K562 (cell line): ENCODE results near the gene SF3A2. TPM values are rescaled to one million over a fixed set of nuclear protein-coding genes. Genes with fewer than 3 reads are reported as not detected.

ENCODE experiments used
- CEBPG ChIP-seq, 3 experiments: fragments of 200-800 bp in 1 of 3; sonication (Bioruptor generic) in 1 of 3; sonication (generic) in 1 of 3; formaldehyde crosslinking in 1 of 3; IDR thresholded peaks in 2 of 3; conservative IDR thresholded peaks in 1 of 3; 2 replicates each; pipeline versions ENCODE4 v1.6.1 to v1.8.0; 2016 to 2022; ENCODE audit warnings: missing compliant biosample characterization in 2 of 3, missing genetic modification characterization in 2 of 3, mild to moderate bottlenecking in 1 of 3, missing genetic modification reagents in 1 of 3
- MEIS2 ChIP-seq: fragments of 450-650 bp; IDR thresholded peaks from 2 replicates; pipeline ENCODE4 v1.6.1; 2014; ENCODE audit warnings: mild to moderate bottlenecking; ENCODE audit not compliant: partially characterized antibody
- NR2C1 ChIP-seq, 2 experiments: fragments of 450-650 bp; IDR thresholded peaks; 2 replicates each; pipeline ENCODE4 v1.6.1; 2017; ENCODE audit warnings: mild to moderate bottlenecking in 2 of 2, antibody characterized with exemption in 1 of 2, inconsistent platforms in 1 of 2, missing compliant biosample characterization in 1 of 2, missing genetic modification characterization in 1 of 2
- ZFP36 ChIP-seq: fragments of 150-350 bp; IDR thresholded peaks from 2 replicates; pipeline ENCODE4 v1.6.1; 2018; ENCODE audit warnings: low read length, low read depth; ENCODE audit not compliant: partially characterized antibody
- ZNF24 ChIP-seq: fragments of 450-650 bp; IDR thresholded peaks from 2 replicates; pipeline ENCODE4 v1.6.1; 2016
- ZNF263 ChIP-seq: sonication (generic); formaldehyde crosslinking; IDR thresholded peaks from 2 replicates; pipeline ENCODE4 v1.8.0; 2022; ENCODE audit warnings: mild to moderate bottlenecking, missing genetic modification reagents, borderline replicate concordance
- polyA plus RNA-seq, 8 experiments: library from polyadenylated mRNA; depleted of rRNA in 4 of 8; stranded (reverse) in 5 of 8; unstranded in 3 of 8; fragments of >200 nt; fragmentation: Nextera tagmentation in 2 of 8; fragmentation: Illumina TruSeq in 1 of 8; extraction: Ambion mirVana in 2 of 8; extraction: Trizol in 1 of 8; gene quantifications; 2 replicates each; pipeline versions ENCODE4 v1.2.1 to v1.2.3, GENCODE V29; 2011 to 2014; ENCODE audit warnings: inconsistent platforms in 1 of 8, missing spikeins in 1 of 8
- total RNA-seq, 7 experiments: library from RNA; depleted of rRNA in 6 of 7; stranded (reverse); fragments of >200 nt in 6 of 7; fragmentation: Illumina TruSeq in 2 of 7; extraction: Trizol in 2 of 7; gene quantifications; 2 replicates each; pipeline versions ENCODE4 v1.2.1 to v1.2.3, GENCODE V29; 2011 to 2021; ENCODE audit warnings: low replicate concordance in 1 of 7
- TF ChIP-seq, protein P1 (sequence below): fragments of 450-650 bp; IDR thresholded peaks from 2 replicates; pipeline ENCODE4 v1.6.1; 2014; ENCODE audit warnings: low read depth, mild to moderate bottlenecking, moderate library complexity, borderline replicate concordance

Gene SF3A2
- total and polyA plus RNA-seq, 9 of the 15 experiments (the other 6 are each of a cell fraction or from before 2014, with no cell fraction given) = 0.17 to 194 (median 22.8) TPM

DNA sequence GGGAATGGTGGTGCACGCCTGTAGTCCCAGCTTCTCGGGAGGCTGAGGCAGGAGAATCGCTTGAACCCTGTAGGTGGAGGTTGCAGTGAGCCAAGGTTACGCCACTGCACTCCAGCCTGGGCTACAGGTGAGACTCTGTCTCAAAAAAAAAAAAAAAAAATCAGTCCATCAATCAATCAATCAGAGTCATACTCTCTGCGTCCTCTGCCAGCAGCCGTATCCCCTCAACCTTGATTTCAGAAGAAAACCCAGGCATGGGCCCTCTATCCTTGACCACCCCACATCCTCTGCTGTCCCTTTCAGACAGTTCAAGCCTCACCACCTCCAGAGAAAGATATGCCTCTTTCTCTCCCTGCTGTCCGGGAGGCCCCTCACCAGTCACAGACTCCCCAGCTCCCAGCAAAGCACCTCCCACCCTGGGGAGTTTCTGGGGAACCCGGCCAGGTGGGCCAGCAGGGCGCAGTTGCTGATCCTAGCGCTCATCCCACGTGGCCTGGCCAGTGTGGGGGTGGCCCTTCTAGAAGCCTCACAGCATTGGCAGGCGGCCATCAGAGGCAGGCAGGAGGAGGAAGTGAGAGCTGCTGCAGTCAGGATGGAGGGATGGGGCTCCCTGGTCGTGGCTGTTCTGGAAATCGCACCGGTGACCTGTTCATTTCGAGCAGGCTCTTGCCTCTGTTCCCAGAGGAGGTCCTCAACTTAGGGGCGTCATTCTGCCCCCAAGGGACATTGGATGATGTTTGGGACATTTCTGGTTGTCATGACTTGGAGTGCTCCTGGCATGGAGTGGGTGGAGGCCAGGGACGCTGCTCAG is 29.8 kb downstream of the SF3A2 start (continued):
- TF ChIP-seq, protein P1, sequence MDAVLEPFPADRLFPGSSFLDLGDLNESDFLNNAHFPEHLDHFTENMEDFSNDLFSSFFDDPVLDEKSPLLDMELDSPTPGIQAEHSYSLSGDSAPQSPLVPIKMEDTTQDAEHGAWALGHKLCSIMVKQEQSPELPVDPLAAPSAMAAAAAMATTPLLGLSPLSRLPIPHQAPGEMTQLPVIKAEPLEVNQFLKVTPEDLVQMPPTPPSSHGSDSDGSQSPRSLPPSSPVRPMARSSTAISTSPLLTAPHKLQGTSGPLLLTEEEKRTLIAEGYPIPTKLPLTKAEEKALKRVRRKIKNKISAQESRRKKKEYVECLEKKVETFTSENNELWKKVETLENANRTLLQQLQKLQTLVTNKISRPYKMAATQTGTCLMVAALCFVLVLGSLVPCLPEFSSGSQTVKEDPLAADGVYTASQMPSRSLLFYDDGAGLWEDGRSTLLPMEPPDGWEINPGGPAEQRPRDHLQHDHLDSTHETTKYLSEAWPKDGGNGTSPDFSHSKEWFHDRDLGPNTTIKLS = 0 out of 2 replicates have a peak, but pooled peaks have one; percentile 52
- TF ChIP-seq ZNF263 (CRISPR knock-in tag) (peak; percentile 36; the same call in 1 of the 2 replicates), ZNF24 (no peak), CEBPG (CRISPR knock-in tag; IDR thresholded peaks at IDR 0.05) (peak; percentile 26; the same call in 1 of the 2 replicates), CEBPG (tag; conservative IDR thresholded peaks at IDR 0.05 in 1 of 2, IDR thresholded peaks at IDR 0.05 in 1 of 2) (no peak), NR2C1 (IDR thresholded peaks at IDR 0.05) (no peak), NR2C1 (tag; IDR thresholded peaks at IDR 0.05) (no peak), MEIS2 (peak; percentile 77), ZFP36 (peak; percentile 80)
